K562 (cell line): ENCODE results near the gene OR51B2. TPM values are rescaled to one million over a fixed set of nuclear protein-coding genes. Genes with fewer than 3 reads are reported as not detected.

Experiments used
- CGGBP1 ChIP-seq: fragments of 250-450 bp; sonication (Bioruptor Pico); IDR thresholded peaks from 2 replicates; pipeline ENCODE4 v1.9.0; 2021; ENCODE audit warnings: mild to moderate bottlenecking
- E2F4 ChIP-seq: sonication (generic); formaldehyde crosslinking; IDR thresholded peaks from 2 replicates; pipeline ENCODE4 v1.8.0; 2022; ENCODE audit warnings: mild to moderate bottlenecking, low read depth, missing genetic modification reagents
- FOXA1 ChIP-seq: fragments of 450-650 bp; IDR thresholded peaks from 2 replicates; pipeline ENCODE4 v1.6.1; 2016; ENCODE audit warnings: mild to moderate bottlenecking, borderline replicate concordance
- GABPA ChIP-seq: fragments of 200-800 bp; sonication (Bioruptor generic); conservative IDR thresholded peaks from 2 replicates; pipeline ENCODE4 v1.6.1; 2016; ENCODE audit warnings: low read depth, missing genetic modification characterization, missing compliant biosample characterization
- HBP1 ChIP-seq: fragments of 450-650 bp; formaldehyde crosslinking; IDR thresholded peaks from 2 replicates; pipeline ENCODE4 v1.4.0; 2022; ENCODE audit warnings: missing genetic modification characterization
- NCOA2 ChIP-seq, 2 experiments: fragments of 450-650 bp; IDR thresholded peaks; 2 replicates each; pipeline ENCODE4 v1.6.1; 2018; ENCODE audit warnings: mild to moderate bottlenecking in 2 of 2, moderate library complexity in 1 of 2; ENCODE audit not compliant: partially characterized antibody in 2 of 2
- NFE2 ChIP-seq: IDR thresholded peaks from 2 replicates; pipeline ENCODE4 v1.6.1; 2014; ENCODE audit warnings: antibody characterized with exemption, low read depth
- STAT6 ChIP-seq: sonication (generic); formaldehyde crosslinking; IDR thresholded peaks from 2 replicates; pipeline ENCODE4 v1.8.1; 2023; ENCODE audit warnings: mild to moderate bottlenecking, missing genetic modification reagents
- ZNF263 ChIP-seq: sonication (generic); formaldehyde crosslinking; IDR thresholded peaks from 2 replicates; pipeline ENCODE4 v1.8.0; 2022; ENCODE audit warnings: mild to moderate bottlenecking, missing genetic modification reagents, borderline replicate concordance
- ZNF277 ChIP-seq: fragments of 250-450 bp; sonication (Bioruptor Pico); IDR thresholded peaks from 2 replicates; pipeline ENCODE4 v1.8.0; 2022; ENCODE audit warnings: inconsistent platforms, mild to moderate bottlenecking, moderate library complexity, borderline replicate concordance
- ZNF449 ChIP-seq: fragments of 250-450 bp; sonication (Bioruptor Pico); IDR thresholded peaks from 2 replicates; pipeline ENCODE4 v1.8.0; 2022; ENCODE audit warnings: moderate library complexity, mild to moderate bottlenecking, inconsistent platforms
- ZNF592 ChIP-seq: fragments of 450-650 bp; IDR thresholded peaks from 2 replicates; pipeline ENCODE4 v1.6.1; 2017; ENCODE audit warnings: antibody characterized with exemption, mild to moderate bottlenecking
- polyA plus RNA-seq, 8 experiments: library from polyadenylated mRNA; depleted of rRNA in 4 of 8; stranded (reverse) in 5 of 8; unstranded in 3 of 8; fragments of >200 nt; fragmentation: Nextera tagmentation in 2 of 8; fragmentation: Illumina TruSeq in 1 of 8; extraction: Ambion mirVana in 2 of 8; extraction: Trizol in 1 of 8; gene quantifications; 2 replicates each; pipeline versions ENCODE4 v1.2.1 to v1.2.3, GENCODE V29; 2011 to 2014; ENCODE audit warnings: inconsistent platforms in 1 of 8, missing spikeins in 1 of 8
- total RNA-seq, 7 experiments: library from RNA; depleted of rRNA in 6 of 7; stranded (reverse); fragments of >200 nt in 6 of 7; fragmentation: Illumina TruSeq in 2 of 7; extraction: Trizol in 2 of 7; gene quantifications; 2 replicates each; pipeline versions ENCODE4 v1.2.1 to v1.2.3, GENCODE V29; 2011 to 2021; ENCODE audit warnings: low replicate concordance in 1 of 7

The OR51B2 gene
- total and polyA plus RNA-seq, 9 of the 15 experiments (the other 6 are each of a cell fraction or from before 2014, with no cell fraction given), result 0.38 to 6.6 (median 4.0) TPM

- TF ChIP-seq ZNF277 (CRISPR knock-in tag), result no peak
- TF ChIP-seq HBP1 (CRISPR knock-in tag), result no peak
- TF ChIP-seq ZNF263 (CRISPR knock-in tag), result no peak
- TF ChIP-seq CGGBP1, result no peak
- peak in 1 of 2 experiments; percentile 46 for TF ChIP-seq NCOA2 (IDR thresholded peaks at IDR 0.05; ENCODE audit: partially characterized antibody in 2 of 2)
- no peak for TF ChIP-seq FOXA1
- no peak for TF ChIP-seq STAT6
- TF ChIP-seq GABPA (tag), result no peak
- no peak for TF ChIP-seq ZNF449 (CRISPR knock-in tag)
- no peak for TF ChIP-seq E2F4 (CRISPR knock-in tag)
- peak; percentile 80 for TF ChIP-seq NFE2
- TF ChIP-seq ZNF592, result peak; percentile 95
Observed at GRCh38 chr11:5288108-5288905, 35.8 kb downstream of the OR51B2 start (continued).
